ENCODE data around the gene VAV3.
A peak's percentile ranks its signal among the peaks of the same experiment; 100 is the strongest.
"Not testable (repeated sequence)": the region's sequence is repeated elsewhere in the genome, so short reads cannot be mapped to it uniquely, and the experiment has no call there.

The VAV3 gene

GRCh38 chr1:107896401-107896800 lies 68.6 kb downstream of the VAV3 start:
- Histone ChIP-seq H3K4me3 (ENCODE audit: low read length) (peak overlapping the region; percentile 47; the same call in 1 of the 2 replicates), H3K4me2 (ENCODE audit: low read length) (peak overlapping the region; percentile 63), H3K4me1 (ENCODE audit: control insufficient read depth, low read length) (peaks cover 76% of the 10 kb centered on the region)

GRCh38 chr1:107895403-107896191 lies 69.4 kb downstream of the VAV3 start:
- H3K4me2 ChIP-seq (ENCODE audit: low read length) = peak overlapping the region; percentile 63
- H3K4me1 ChIP-seq (ENCODE audit: control insufficient read depth, low read length) = peaks cover 69% of the 10 kb centered on the region
- no peaks in the 10 kb centered on the region for H3K79me2 ChIP-seq (ENCODE audit: control insufficient read depth, low read length)
- peaks cover 3% of the 10 kb centered on the region; the same call in 1 of the 2 replicates for H3K9me3 ChIP-seq (ENCODE audit: control insufficient read depth, insufficient read depth, low read length)
- TF ChIP-seq CTCF (IDR thresholded peaks at IDR 0.05; ENCODE audit: low read depth, low read length, poor library complexity, severe bottlenecking) = no peak
- H3K27me3 ChIP-seq (ENCODE audit: control insufficient read depth, low read length) = no peaks in the 10 kb centered on the region
- no peaks in the 10 kb centered on the region for H4K20me1 ChIP-seq (ENCODE audit: control insufficient read depth, insufficient read depth, low read depth, low read length)
- H3F3A ChIP-seq (ENCODE audit: control insufficient read depth, insufficient read depth) = peaks cover 7% of the 10 kb centered on the region
- peak overlapping the region; percentile 44 for H3K27ac ChIP-seq (ENCODE audit: low read depth, low read length)
- H3K36me3 ChIP-seq (ENCODE audit: control insufficient read depth, low read length) = no peaks in the 10 kb centered on the region
- H3K9me2 ChIP-seq (replicated peaks; ENCODE audit: control insufficient read depth, low read length) = no peaks in the 10 kb centered on the region
- H3K4me3 ChIP-seq (ENCODE audit: low read length) = peak overlapping the region; percentile 47

More at GRCh38 chr1:107896401-107896800, 68.6 kb downstream of the VAV3 start:
- no peaks in the 10 kb centered on the region for H3K9me2 ChIP-seq (replicated peaks; ENCODE audit: control insufficient read depth, low read length)
- peaks cover 7% of the 10 kb centered on the region for H3F3A ChIP-seq (ENCODE audit: control insufficient read depth, insufficient read depth)
- H3K27me3 ChIP-seq (ENCODE audit: control insufficient read depth, low read length) = no peaks in the 10 kb centered on the region
- H3K9me3 ChIP-seq (ENCODE audit: control insufficient read depth, insufficient read depth, low read length) = peaks cover 3% of the 10 kb centered on the region; the same call in 1 of the 2 replicates
- TF ChIP-seq CTCF (IDR thresholded peaks at IDR 0.05; ENCODE audit: low read depth, low read length, poor library complexity, severe bottlenecking) = no peak
- no peak for TF ChIP-seq EZH2phosphoT487 (IDR thresholded peaks at IDR 0.05; ENCODE audit: borderline replicate concordance, low read length)
- peak overlapping the region; percentile 44 for H3K27ac ChIP-seq (ENCODE audit: low read depth, low read length)
- H3K36me3 ChIP-seq (ENCODE audit: control insufficient read depth, low read length) = no peaks in the 10 kb centered on the region
- H4K20me1 ChIP-seq (ENCODE audit: control insufficient read depth, insufficient read depth, low read depth, low read length) = no peaks in the 10 kb centered on the region
- no peaks in the 10 kb centered on the region for H3K79me2 ChIP-seq (ENCODE audit: control insufficient read depth, low read length)

- Histone ChIP-seq H3K9me2 (replicated peaks; ENCODE audit: control insufficient read depth, low read length) (no peaks in the 10 kb centered on the region), H3K4me1 (ENCODE audit: control insufficient read depth, low read length) (peaks cover 69% of the 10 kb centered on the region), H3K27me3 (ENCODE audit: control insufficient read depth, low read length) (no peaks in the 10 kb centered on the region)
These were observed 70.4 kb downstream of the VAV3 start for GRCh38 chr1:107894605-107895004.

GRCh38 chr1:107893350-107893749 lies 71.6 kb downstream of the VAV3 start:
- not testable (repeated sequence) for H3F3A ChIP-seq (ENCODE audit: control insufficient read depth, insufficient read depth); H3K36me3 ChIP-seq (ENCODE audit: control insufficient read depth, low read length); H3K9me2 ChIP-seq (replicated peaks; ENCODE audit: control insufficient read depth, low read length); H3K4me3 ChIP-seq (ENCODE audit: low read length); H3K27ac ChIP-seq (ENCODE audit: low read depth, low read length); H3K27me3 ChIP-seq (ENCODE audit: control insufficient read depth, low read length); H3K79me2 ChIP-seq (ENCODE audit: control insufficient read depth, low read length); H3K9me3 ChIP-seq (ENCODE audit: control insufficient read depth, insufficient read depth, low read length); H4K20me1 ChIP-seq (ENCODE audit: control insufficient read depth, insufficient read depth, low read depth, low read length); H3K4me2 ChIP-seq (ENCODE audit: low read length)
- H3K4me1 ChIP-seq (ENCODE audit: control insufficient read depth, low read length) = peaks cover 67% of the 10 kb centered on the region

More at GRCh38 chr1:107894605-107895004, 70.4 kb downstream of the VAV3 start:
- peak overlapping the region; percentile 63; the same call in 1 of the 2 replicates for H3K4me2 ChIP-seq (ENCODE audit: low read length)
- no peak overlapping the region for H3K4me3 ChIP-seq (ENCODE audit: low read length)
- peaks cover 3% of the 10 kb centered on the region; the same call in 1 of the 2 replicates for H3K9me3 ChIP-seq (ENCODE audit: control insufficient read depth, insufficient read depth, low read length)
- H3K36me3 ChIP-seq (ENCODE audit: control insufficient read depth, low read length) = no peaks in the 10 kb centered on the region
- H3F3A ChIP-seq (ENCODE audit: control insufficient read depth, insufficient read depth) = peaks cover 4% of the 10 kb centered on the region; the same call in 1 of the 2 replicates
- no peak for TF ChIP-seq EZH2phosphoT487 (IDR thresholded peaks at IDR 0.05; ENCODE audit: borderline replicate concordance, low read length)
- no peak for TF ChIP-seq CTCF (IDR thresholded peaks at IDR 0.05; ENCODE audit: low read depth, low read length, poor library complexity, severe bottlenecking)
- H4K20me1 ChIP-seq (ENCODE audit: control insufficient read depth, insufficient read depth, low read depth, low read length) = no peaks in the 10 kb centered on the region
- H3K27ac ChIP-seq (ENCODE audit: low read depth, low read length) = no peak overlapping the region
- H3K79me2 ChIP-seq (ENCODE audit: control insufficient read depth, low read length) = no peaks in the 10 kb centered on the region
